ENCODE data around the gene RADIL.

GRCh38 chr7:4818000-4818794 lies 65.3 kb downstream of the RADIL start:
- TF ChIP-seq CTCF (conservative IDR thresholded peaks at IDR 0.05; ENCODE audit: low read length): no peak
- TF ChIP-seq EZH2phosphoT487 (IDR thresholded peaks at IDR 0.05; ENCODE audit: borderline replicate concordance): no peak
